H1 (cell line): ENCODE data around the gene TNRC6B. TPM values are rescaled to one million over a fixed set of nuclear protein-coding genes. Genes with fewer than 3 reads are reported as not detected.

Source experiments
- CTCF ChIA-PET: fragments of 300-600 bp; sonication (Branson Sonifier 250); formaldehyde crosslinking; loops from one replicate; lab custom pipeline; 2021; ENCODE audit not compliant: partially characterized antibody; lab: Charles Lee
- POLR2A ChIA-PET: fragments of 300-600 bp; sonication (Branson Sonifier 250); formaldehyde crosslinking; loops from one replicate; lab custom pipeline; 2021; ENCODE audit warnings: inconsistent platforms; ENCODE audit not compliant: partially characterized antibody; lab: Charles Lee
- DNase-seq, 2 experiments: peaks; one replicate each; pipeline versions ENCODE4 v3.0.0 to v3.0.0-alpha.2; 2010 to 2022; ENCODE audit warnings: low spot score in 2 of 2, low read depth in 1 of 2, mixed read lengths in 1 of 2
- FAIRE-seq: peaks from 2 replicates; lab custom pipeline; 2011; peaks lifted over from hg19 to GRCh38; lab: Jason Lieb, UNC
- H2AFZ ChIP-seq: 2 replicates; pipeline ENCODE4 v1.8.1; 2012; ENCODE audit warnings: low read length, inconsistent platforms
- H2AK5ac ChIP-seq: 2 replicates; pipeline ENCODE4 v1.6.1; 2013; ENCODE audit warnings: low read depth, low read length
- H2BK120ac ChIP-seq: replicated peaks from 2 replicates; pipeline ENCODE3; 2013; ENCODE audit warnings: low read depth, low read length, inconsistent platforms
- H2BK12ac ChIP-seq: 2 replicates; pipeline ENCODE4 v1.6.1; 2013; ENCODE audit warnings: low read depth, low read length
- H2BK15ac ChIP-seq: 2 replicates; pipeline ENCODE4 v1.6.1; 2013; ENCODE audit warnings: low read length
- H2BK20ac ChIP-seq: 2 replicates; pipeline ENCODE4 v1.6.1; 2013; ENCODE audit warnings: low read length
- H2BK5ac ChIP-seq: 2 replicates; pipeline ENCODE4 v1.6.1; 2013; ENCODE audit warnings: low read depth, low read length
- H3K14ac ChIP-seq: 2 replicates; pipeline ENCODE4 v1.6.1; 2013; ENCODE audit warnings: inconsistent platforms; ENCODE audit not compliant: insufficient read length
- H3K18ac ChIP-seq: 2 replicates; pipeline ENCODE4 v1.6.1; 2013; ENCODE audit warnings: low read length; ENCODE audit errors: extremely low read depth
- H3K23ac ChIP-seq: 2 replicates; pipeline ENCODE4 v1.6.1; 2013; ENCODE audit warnings: inconsistent platforms; ENCODE audit not compliant: insufficient read length
- H3K23me2 ChIP-seq: 2 replicates; pipeline ENCODE4 v1.6.1; 2013; ENCODE audit warnings: low read depth, low read length
- H3K27ac ChIP-seq: 2 replicates; pipeline ENCODE4 v1.6.1; 2011; ENCODE audit warnings: low read depth, low read length, inconsistent platforms
- H3K27me3 ChIP-seq, 4 experiments: replicated peaks in 1 of 4; 1 replicate in 1 of 4; 2 replicates in 3 of 4; pipeline versions ENCODE4 v1.6.1 to v1.8.1; 2011 to 2013; ENCODE audit warnings: low read length in 3 of 4, mild to moderate bottlenecking in 3 of 4, inconsistent platforms in 2 of 4, mixed read lengths in 2 of 4, moderate library complexity in 1 of 4; ENCODE audit not compliant: control insufficient read depth in 3 of 4, insufficient read depth in 3 of 4; ENCODE audit errors: extremely low read depth in 1 of 4
- H3K36me3 ChIP-seq, 4 experiments: 2 replicates each; pipeline versions ENCODE4 v1.6.1 to v1.8.1; 2011 to 2013; ENCODE audit warnings: mild to moderate bottlenecking in 4 of 4, low read length in 3 of 4, moderate library complexity in 2 of 4, control low read depth in 1 of 4, inconsistent platforms in 1 of 4; ENCODE audit not compliant: insufficient read depth in 4 of 4, control insufficient read depth in 2 of 4
- H3K4ac ChIP-seq: replicated peaks from 2 replicates; pipeline ENCODE3; 2013; ENCODE audit warnings: low read length, low read depth, mixed read lengths, inconsistent platforms; ENCODE audit not compliant: insufficient read length
- H3K4me1 ChIP-seq, 4 experiments: replicated peaks in 1 of 4; 1 replicate in 1 of 4; 2 replicates in 3 of 4; pipeline versions ENCODE4 v1.6.1 to v1.8.1; 2011 to 2013; ENCODE audit warnings: low read length in 3 of 4, inconsistent platforms in 2 of 4, mixed read lengths in 1 of 4; ENCODE audit not compliant: insufficient read depth in 4 of 4, control insufficient read depth in 3 of 4
- H3K4me2 ChIP-seq, 2 experiments: 2 replicates each; pipeline versions ENCODE4 v1.6.1 to v1.8.1; 2011 to 2013; ENCODE audit warnings: low read depth in 2 of 2, low read length in 2 of 2, control low read depth in 1 of 2, inconsistent platforms in 1 of 2, mild to moderate bottlenecking in 1 of 2; ENCODE audit not compliant: insufficient read depth in 1 of 2
- H3K4me3 ChIP-seq, 4 experiments: fragments of 200-600, 300-600 bp in 1 of 4; sonication (generic), shearing (Covaris generic), sonication (Bioruptor Twin) in 1 of 4; 2 replicates each; pipeline versions ENCODE4 v1.5.1 to v1.8.1; 2011 to 2016; ENCODE audit warnings: low read length in 4 of 4, low read depth in 3 of 4, control low read depth in 2 of 4, inconsistent platforms in 2 of 4, mild to moderate bottlenecking in 2 of 4, mixed read lengths in 1 of 4, moderate library complexity in 1 of 4; ENCODE audit not compliant: insufficient read depth in 2 of 4; ENCODE audit errors: extremely low read depth in 1 of 4
- H3K56ac ChIP-seq: replicated peaks from 2 replicates; pipeline ENCODE3; 2013; ENCODE audit warnings: low read depth, mild to moderate bottlenecking, mixed read lengths, low read length, inconsistent platforms; ENCODE audit not compliant: insufficient read length
- H3K79me1 ChIP-seq: 2 replicates; pipeline ENCODE4 v1.6.1; 2013; ENCODE audit warnings: low read depth, low read length, control low read depth
- H3K79me2 ChIP-seq, 2 experiments: 2 replicates each; pipeline versions ENCODE4 v1.6.1 to v1.8.1; 2012 to 2013; ENCODE audit warnings: low read length in 2 of 2, mild to moderate bottlenecking in 2 of 2, inconsistent platforms in 1 of 2; ENCODE audit not compliant: insufficient read depth in 2 of 2, control insufficient read depth in 1 of 2
- H3K9ac ChIP-seq, 4 experiments: replicated peaks in 1 of 4; 1 replicate in 1 of 4; 2 replicates in 3 of 4; pipeline versions ENCODE4 v1.6.1 to v1.8.1; 2011 to 2013; ENCODE audit warnings: low read depth in 3 of 4, low read length in 3 of 4, control low read depth in 2 of 4, mild to moderate bottlenecking in 2 of 4, moderate library complexity in 2 of 4, inconsistent platforms in 1 of 4; ENCODE audit errors: extremely low read depth in 1 of 4
- H3K9me3 ChIP-seq, 2 experiments: 2 replicates each; pipeline versions ENCODE4 v1.6.1 to v1.8.1; 2012 to 2013; ENCODE audit warnings: mild to moderate bottlenecking in 2 of 2, moderate library complexity in 2 of 2, control low read depth in 1 of 2, inconsistent platforms in 1 of 2, low read depth in 1 of 2, low read length in 1 of 2, mixed read lengths in 1 of 2; ENCODE audit not compliant: insufficient read depth in 2 of 2
- H4K20me1 ChIP-seq, 2 experiments: replicated peaks in 1 of 2; 2 replicates each; pipeline versions ENCODE3 to v1.8.1; 2011 to 2013; ENCODE audit warnings: inconsistent platforms in 2 of 2, low read length in 2 of 2, mild to moderate bottlenecking in 1 of 2; ENCODE audit not compliant: insufficient read depth in 2 of 2, control insufficient read depth in 1 of 2
- H4K5ac ChIP-seq: 2 replicates; pipeline ENCODE4 v1.6.1; 2013; ENCODE audit warnings: low read length, low read depth, mixed read lengths, inconsistent platforms; ENCODE audit not compliant: insufficient read length
- H4K8ac ChIP-seq: 2 replicates; pipeline ENCODE4 v1.8.0; 2013; ENCODE audit warnings: mild to moderate bottlenecking, moderate library complexity, low read length, inconsistent platforms; ENCODE audit not compliant: insufficient read depth; ENCODE audit errors: extremely low read depth
- H4K91ac ChIP-seq: replicated peaks from 2 replicates; pipeline ENCODE3; 2013; ENCODE audit warnings: low read length, mixed read lengths, inconsistent platforms; ENCODE audit not compliant: insufficient read length
- BCL11A ChIP-seq, 2 experiments: IDR thresholded peaks; one replicate each; pipeline ENCODE4 v1.6.1; 2011; ENCODE audit warnings: low read depth in 2 of 2, low read length in 2 of 2, mild to moderate bottlenecking in 2 of 2
- CBX8 ChIP-seq: fragments of 300-800, 300-1000 bp; sonication (generic); IDR thresholded peaks from 2 replicates; pipeline ENCODE4 v1.7.1; 2016; ENCODE audit warnings: low read depth, low read length, borderline replicate concordance
- CHD2 ChIP-seq: IDR thresholded peaks from 2 replicates; pipeline ENCODE4 v1.6.1; 2012; ENCODE audit warnings: low read length, improper control_type of control experiment
- KDM1A ChIP-seq: fragments of 200-600, 300-600 bp; sonication (generic); IDR thresholded peaks from 2 replicates; pipeline ENCODE4 v1.7.1; 2016; ENCODE audit warnings: mild to moderate bottlenecking, low read length, borderline replicate concordance
- SP1 ChIP-seq: IDR thresholded peaks from 2 replicates; pipeline ENCODE4 v1.6.1; 2011; ENCODE audit warnings: low read depth, low read length
- WGBS, 2 experiments: shearing (Covaris generic) in 1 of 2; methylation state at CpG; one replicate each; pipeline versions ENCODE4 v1.1.6 to v1.1.7; 2013 to 2015; ENCODE audit warnings: low lambda C conversion rate in 2 of 2, mixed read lengths in 2 of 2, inconsistent platforms in 1 of 2, low coverage in 1 of 2, missing lambda C conversion rate in 1 of 2; ENCODE audit not compliant: insufficient replicate concordance in 2 of 2, insufficient coverage in 1 of 2, insufficient read length in 1 of 2; ENCODE audit errors: extremely low coverage in 1 of 2, missing lambda C conversion rate in 1 of 2; 5-methylcytosine and 5-hydroxymethylcytosine counted together
- polyA plus RNA-seq, 7 experiments: library from polyadenylated mRNA; depleted of rRNA in 3 of 7; stranded (reverse) in 5 of 7; unstranded in 2 of 7; fragments of >200 nt in 5 of 7; fragments of 200-250 nt in 2 of 7; gene quantifications; 1 replicate in 5 of 7; 2 replicates in 1 of 7; 4 replicates in 1 of 7; pipeline versions ENCODE4 v1.2.1 to v1.2.3, GENCODE V29; 2011 to 2013; ENCODE audit warnings: missing spikeins in 2 of 7, mixed read lengths in 2 of 7
- total RNA-seq: library from RNA; stranded (reverse); fragmentation: NEBNext Ultra II Directional; extraction: Animal tissue kit (Norgen Biotek cat#: 25700); gene quantifications from 2 replicates; pipeline ENCODE4 v1.2.1, GENCODE V29; 2021
- TF ChIP-seq, protein P1 (sequence below): IDR thresholded peaks from 2 replicates; pipeline ENCODE4 v1.6.1; 2012; ENCODE audit warnings: inconsistent platforms

The TNRC6B gene
- total and polyA plus RNA-seq, 2 of the 8 experiments (the other 6 are each of a cell fraction or from before 2014, with no cell fraction given) = 12.5 to 48.9 TPM

- Histone ChIP-seq H3K27me3 (no peaks in the 10 kb centered on the region), H2AK5ac (no peak overlapping the region), H3K14ac (no peak overlapping the region), H3K4me3 (no peak overlapping the region), H3K56ac (no peak overlapping the region), H3K79me1 (no peaks in the 10 kb centered on the region), H3K9ac (no peak overlapping the region), H3K4ac (no peak overlapping the region), H3K4me1 (no peaks in the 10 kb centered on the region), H2BK20ac (no peak overlapping the region), H2AFZ (no peak overlapping the region), H4K20me1 (peaks cover 0 to 1% of the 10 kb centered on the region in 2 experiments), H4K5ac (no peak overlapping the region), H2BK12ac (no peak overlapping the region), H4K8ac (no peak overlapping the region), H3K79me2 (no peaks in the 10 kb centered on the region), H3K4me2 (no peak overlapping the region), H3K23me2 (no peaks in the 10 kb centered on the region), H2BK5ac (no peak overlapping the region), H4K91ac (no peak overlapping the region), H3K9me3 (no peaks in the 10 kb centered on the region), H2BK15ac (no peak overlapping the region), H3K23ac (no peak overlapping the region), H2BK120ac (no peak overlapping the region), H3K18ac (no peak overlapping the region), H3K36me3 (no peaks in the 10 kb centered on the region), H3K27ac (no peak overlapping the region)
- FAIRE-seq (peak; percentile 75), DNase-seq (peak in 1 of 2 experiments; percentile 64)
- CTCF ChIA-PET = interaction anchor here (0.6 to 1.8 kb wide), 8 partner anchors 11 to 219 kb away, joined by 3 to 4 read pairs (median 3); no protein-coding TSS in a partner anchor
- 62% methylated on average over 10 of the region's 10 CpGs; no CpG with 5 or more reads in 1 of the 2 experiments for whole genome bisulfite sequencing, 2 experiments
- POLR2A ChIA-PET = no interaction called here
- TF ChIP-seq, protein P1, sequence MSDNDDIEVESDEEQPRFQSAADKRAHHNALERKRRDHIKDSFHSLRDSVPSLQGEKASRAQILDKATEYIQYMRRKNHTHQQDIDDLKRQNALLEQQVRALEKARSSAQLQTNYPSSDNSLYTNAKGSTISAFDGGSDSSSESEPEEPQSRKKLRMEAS = no peak
- TF ChIP-seq CHD2 (no peak), SP1 (no peak), CBX8 (no peak), KDM1A (no peak), BCL11A (IDR thresholded peaks at IDR 0.05; ENCODE audit: low read depth in 2 of 2, low read length in 2 of 2) (no peak)
Measured at GRCh38 chr22:40147388-40148176, 30.1 kb upstream of the TNRC6B start.
